BJ (cell line): ENCODE measurements around the gene CHML. TPM values are rescaled to one million over a fixed set of nuclear protein-coding genes. Genes with fewer than 3 reads are reported as not detected.
A peak's percentile ranks its signal among the peaks of the same experiment; 100 is the strongest.

Source experiments
- CTCF ChIA-PET: fragments of 350-600 bp; formaldehyde crosslinking; extraction: SDS; loops from one replicate; lab custom pipeline; 2021; ENCODE audit warnings: antibody characterized with exemption, inconsistent platforms; lab: Yijun Ruan, JAX
- POLR2A ChIA-PET: fragments of 300-600 bp; sonication (Branson Sonifier 250); formaldehyde crosslinking; extraction: SDS; loops from one replicate; lab custom pipeline; 2021; ENCODE audit warnings: antibody characterized with exemption; lab: Charles Lee
- DNase-seq: peaks from one replicate; pipeline ENCODE4 v3.0.0-alpha.2; 2011; ENCODE audit warnings: low read depth
- H3K27me3 ChIP-seq: 2 replicates; pipeline ENCODE4 v1.6.0; 2011; ENCODE audit warnings: low read length; ENCODE audit not compliant: control insufficient read depth, insufficient read depth
- H3K36me3 ChIP-seq: 2 replicates; pipeline ENCODE4 v1.5.1; 2011; ENCODE audit warnings: low read length; ENCODE audit not compliant: control insufficient read depth, insufficient read depth
- H3K4me3 ChIP-seq: 2 replicates; pipeline ENCODE4 v1.5.1; 2011; ENCODE audit warnings: low read depth, mild to moderate bottlenecking, control low read depth, low read length
- polyA plus RNA-seq: library from polyadenylated mRNA; depleted of rRNA; stranded (reverse); fragments of >200 nt; gene quantifications from 2 replicates; pipeline ENCODE4 v1.2.3, GENCODE V29; 2011
- TF ChIP-seq, protein P1 (sequence below): IDR thresholded peaks from 2 replicates; pipeline ENCODE4 v1.5.1; 2011; ENCODE audit warnings: low read depth, mild to moderate bottlenecking, control low read depth, inconsistent platforms, low read length, moderate library complexity; ENCODE audit not compliant: insufficient read depth

The CHML gene
- polyA plus RNA-seq, 1 experiment, result 8.4 TPM

DNA sequence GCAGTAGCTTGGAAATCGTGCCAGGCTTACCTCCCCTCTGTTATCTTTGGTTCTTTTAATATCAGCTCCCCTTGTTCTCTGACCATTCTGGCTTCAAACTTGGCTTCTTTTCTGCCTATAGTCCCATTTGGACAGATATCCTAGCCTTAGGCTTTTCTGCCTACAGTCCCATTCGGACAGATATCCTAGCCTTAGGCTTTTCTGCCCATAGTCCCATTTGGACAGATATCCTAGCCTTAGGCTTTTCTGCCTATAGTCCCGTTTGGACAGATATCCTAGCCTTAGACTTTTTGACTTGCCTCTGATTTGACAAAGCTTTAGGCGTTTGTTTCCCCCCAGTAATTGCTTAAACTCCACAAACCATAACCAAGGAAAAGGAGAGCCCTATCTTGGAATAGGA, 25.6 kb downstream of the CHML start:
- no peaks in the 10 kb centered on the region for H3K36me3 ChIP-seq
- POLR2A ChIA-PET, result no interaction called here
- H3K4me3 ChIP-seq, result no peak overlapping the region
- TF ChIP-seq, protein P1, sequence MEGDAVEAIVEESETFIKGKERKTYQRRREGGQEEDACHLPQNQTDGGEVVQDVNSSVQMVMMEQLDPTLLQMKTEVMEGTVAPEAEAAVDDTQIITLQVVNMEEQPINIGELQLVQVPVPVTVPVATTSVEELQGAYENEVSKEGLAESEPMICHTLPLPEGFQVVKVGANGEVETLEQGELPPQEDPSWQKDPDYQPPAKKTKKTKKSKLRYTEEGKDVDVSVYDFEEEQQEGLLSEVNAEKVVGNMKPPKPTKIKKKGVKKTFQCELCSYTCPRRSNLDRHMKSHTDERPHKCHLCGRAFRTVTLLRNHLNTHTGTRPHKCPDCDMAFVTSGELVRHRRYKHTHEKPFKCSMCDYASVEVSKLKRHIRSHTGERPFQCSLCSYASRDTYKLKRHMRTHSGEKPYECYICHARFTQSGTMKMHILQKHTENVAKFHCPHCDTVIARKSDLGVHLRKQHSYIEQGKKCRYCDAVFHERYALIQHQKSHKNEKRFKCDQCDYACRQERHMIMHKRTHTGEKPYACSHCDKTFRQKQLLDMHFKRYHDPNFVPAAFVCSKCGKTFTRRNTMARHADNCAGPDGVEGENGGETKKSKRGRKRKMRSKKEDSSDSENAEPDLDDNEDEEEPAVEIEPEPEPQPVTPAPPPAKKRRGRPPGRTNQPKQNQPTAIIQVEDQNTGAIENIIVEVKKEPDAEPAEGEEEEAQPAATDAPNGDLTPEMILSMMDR, result no peak
- no peaks in the 10 kb centered on the region for H3K27me3 ChIP-seq
- DNase-seq, result no peak
- CTCF ChIA-PET, result interaction anchor here (1.2 kb wide), 1 partner anchor 73 kb away, joined by 3 read pairs; no protein-coding TSS in a partner anchor

DNA sequence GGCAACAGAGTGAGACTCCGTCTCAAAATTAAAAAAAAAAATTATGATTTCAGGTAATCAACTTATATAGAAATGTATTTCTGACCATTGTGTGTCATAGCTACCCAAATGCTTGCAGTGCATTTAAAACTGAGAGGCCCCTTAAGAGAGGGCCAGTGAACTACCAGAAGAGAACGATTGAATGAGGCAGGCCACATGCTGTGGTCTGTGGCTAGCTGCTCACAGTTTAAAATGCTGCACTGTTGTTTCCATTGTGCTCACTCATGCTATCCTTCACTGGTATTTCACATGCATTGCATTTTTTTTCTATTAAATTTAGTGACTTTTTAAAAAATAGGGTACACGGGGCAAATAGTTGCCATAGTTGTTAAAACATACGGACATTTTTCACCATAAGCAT, 26.0 kb downstream of the CHML start:
- TF ChIP-seq, protein P1, result no peak
- DNase-seq, result no peak
- CTCF ChIA-PET, result interaction anchor here (1.2 kb wide), 1 partner anchor 73 kb away, joined by 3 read pairs; no protein-coding TSS in a partner anchor

DNA sequence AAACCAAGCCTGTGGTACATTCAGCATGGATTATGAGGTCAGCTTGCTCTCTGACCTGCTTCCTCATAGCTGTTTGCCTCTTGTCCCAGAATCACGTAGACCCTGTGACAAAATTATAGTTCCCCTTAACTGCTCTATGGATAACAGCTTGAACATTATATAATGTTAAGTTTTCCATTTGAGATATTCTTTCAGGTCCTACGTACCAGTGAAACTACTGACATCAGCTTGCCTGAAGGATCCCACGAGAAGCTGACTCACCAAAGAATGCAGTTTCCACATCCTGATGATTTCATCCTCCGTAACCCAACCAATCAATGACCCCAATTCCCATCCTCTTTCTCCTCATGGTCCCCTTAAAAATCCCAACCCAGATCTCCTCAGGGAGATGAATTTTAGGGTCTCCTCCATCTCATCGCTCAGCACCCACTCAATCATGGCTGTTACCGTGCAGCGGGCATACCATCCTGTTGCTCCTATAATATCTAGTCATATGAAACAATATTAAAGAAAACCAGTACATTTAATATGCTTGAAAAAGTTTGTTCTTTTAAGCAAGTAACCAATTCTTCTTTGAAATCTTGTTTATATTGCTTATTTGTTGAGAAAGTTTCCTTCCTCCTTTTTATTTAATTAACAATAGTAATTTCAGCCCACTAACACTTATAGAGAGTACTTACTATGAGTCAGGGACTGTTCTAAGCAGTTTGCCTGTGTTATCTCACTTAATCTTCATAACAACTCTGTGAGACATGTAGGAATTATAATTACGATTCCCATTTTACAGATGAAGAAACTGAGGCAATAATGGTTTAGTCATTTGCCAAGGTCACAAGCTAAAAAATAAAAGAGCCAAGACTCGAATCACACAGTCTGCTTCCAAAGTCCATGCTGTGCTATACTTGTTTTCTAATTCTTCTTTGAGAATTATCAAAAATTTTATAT, 27.4 kb downstream of the CHML start:
- DNase-seq, result no peak
- POLR2A ChIA-PET, result no interaction called here

More for the DNA sequence above, 26.0 kb downstream of the CHML start:
- Histone ChIP-seq H3K4me3 (no peak overlapping the region), H3K27me3 (no peaks in the 10 kb centered on the region), H3K36me3 (no peaks in the 10 kb centered on the region)
- POLR2A ChIA-PET, result no interaction called here

GRCh38 chr1:241611736-241612135, 28.4 kb downstream of the CHML start:
- Histone ChIP-seq H3K36me3 (no peaks in the 10 kb centered on the region), H3K4me3 (no peak overlapping the region), H3K27me3 (no peaks in the 10 kb centered on the region)
- ChIA-PET CTCF (interaction anchor here (0.5 to 4.0 kb wide), 23 partner anchors 9 to 409 kb away, joined by 3 to 37 read pairs (median 6); partner anchors contain the start of genes CHML, MAP1LC3C and OPN3), POLR2A (no interaction called here)
- TF ChIP-seq, protein P1, result no peak
- DNase-seq, result no peak

More for the DNA sequence above, 27.4 kb downstream of the CHML start:
- CTCF ChIA-PET, result interaction anchor here (0.7 to 4.0 kb wide), 11 partner anchors 10 to 386 kb away, joined by 3 to 37 read pairs (median 6); partner anchors contain the start of gene EXO1
- TF ChIP-seq, protein P1, result no peak
- H3K36me3 ChIP-seq, result no peaks in the 10 kb centered on the region
- H3K4me3 ChIP-seq, result no peak overlapping the region
- no peaks in the 10 kb centered on the region for H3K27me3 ChIP-seq

DNA sequence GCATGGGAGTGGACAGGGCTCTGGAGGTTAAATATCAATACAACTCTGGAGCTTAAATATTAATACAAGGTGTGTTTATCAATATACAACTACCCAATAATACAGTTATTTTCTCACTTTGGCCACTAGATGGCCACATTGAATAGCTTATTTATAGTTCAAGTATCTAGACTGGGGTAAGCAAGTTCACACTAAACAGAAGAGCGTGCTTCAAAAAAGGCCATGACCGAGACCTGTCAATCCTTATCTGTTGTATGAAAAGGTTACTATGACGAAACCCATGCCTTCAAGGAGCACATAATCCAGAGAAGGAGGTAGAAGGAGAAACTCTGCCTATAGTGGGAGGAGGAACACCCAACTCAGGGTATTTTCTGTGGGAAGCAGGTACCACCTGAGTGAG, 29.1 kb downstream of the CHML start:
- POLR2A ChIA-PET, result interaction anchor here (0.5 to 1.1 kb wide), 2 partner anchors 19 to 206 kb away, joined by 3 read pairs; no protein-coding TSS in a partner anchor
- no peaks in the 10 kb centered on the region for H3K36me3 ChIP-seq
- no peak for DNase-seq
- CTCF ChIA-PET, result interaction anchor here (0.6 to 4.0 kb wide), 27 partner anchors 8 to 410 kb away, joined by 3 to 37 read pairs (median 6); partner anchors contain the start of genes CHML, EXO1, MAP1LC3C and OPN3
- no peaks in the 10 kb centered on the region for H3K27me3 ChIP-seq
- no peak overlapping the region for H3K4me3 ChIP-seq
- TF ChIP-seq, protein P1, result peak; percentile 54
